GM19438 (cell line): ENCODE results near the gene PPM1H.
"Not testable (repeated sequence)": the region's sequence is repeated elsewhere in the genome, so short reads cannot be mapped to it uniquely, and the experiment has no call there.

Experiments used
- ATAC-seq: cut with Tn5 transposase; IDR thresholded peaks from one replicate; pipeline ENCODE4 v1.9.1; 2021; ENCODE audit warnings: low read depth; ENCODE audit not compliant: unreplicated experiment

The PPM1H gene

DNA sequence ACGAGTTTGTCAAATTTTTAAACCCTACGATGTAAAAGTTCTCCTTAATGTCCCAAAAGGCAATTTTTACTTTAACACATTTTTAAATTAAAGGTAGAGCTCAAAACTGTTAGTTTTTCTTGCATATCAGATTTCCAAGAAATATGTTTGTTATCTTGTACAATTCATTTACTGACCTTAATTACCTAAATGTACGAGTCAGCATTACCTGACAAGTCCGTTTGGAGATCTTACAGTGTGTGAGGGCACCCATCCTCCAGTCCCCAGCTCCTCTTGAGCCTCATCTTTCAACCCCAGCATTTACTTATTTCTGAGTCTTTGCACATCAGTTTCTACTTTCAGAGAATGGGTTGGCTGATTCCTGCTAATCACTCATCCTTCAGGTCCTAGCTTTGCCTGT is 23.7 kb downstream of the PPM1H start:
- no peak for ATAC-seq

DNA sequence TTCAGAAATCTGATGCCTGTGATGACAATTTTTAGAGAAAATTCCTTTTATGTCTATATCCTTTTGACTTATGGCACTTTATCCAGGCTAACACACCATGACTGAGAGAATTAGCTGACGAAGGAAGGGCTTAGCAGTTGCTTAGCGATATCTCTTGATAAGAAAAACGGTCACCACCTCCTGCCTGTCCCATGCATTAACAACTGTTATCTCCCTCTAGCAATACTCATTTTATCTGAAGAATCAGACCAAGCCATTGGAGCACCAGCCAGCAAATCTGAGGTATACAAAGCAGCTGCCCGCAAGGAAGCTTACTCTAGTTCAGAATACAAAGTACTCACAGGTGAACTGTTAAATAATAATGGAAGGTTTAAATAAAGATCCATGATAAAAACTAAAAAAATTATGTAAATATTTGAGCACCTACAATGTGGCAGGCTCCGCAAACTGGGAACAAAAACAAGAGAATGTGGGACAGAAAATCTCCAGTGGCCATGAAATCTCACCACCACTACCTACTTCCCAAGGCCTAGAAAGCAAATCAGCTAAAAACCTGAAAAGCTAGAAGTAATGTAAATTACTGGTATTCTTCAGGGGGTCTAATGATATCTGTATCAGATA is 24.3 kb downstream of the PPM1H start:
- no peak for ATAC-seq

DNA sequence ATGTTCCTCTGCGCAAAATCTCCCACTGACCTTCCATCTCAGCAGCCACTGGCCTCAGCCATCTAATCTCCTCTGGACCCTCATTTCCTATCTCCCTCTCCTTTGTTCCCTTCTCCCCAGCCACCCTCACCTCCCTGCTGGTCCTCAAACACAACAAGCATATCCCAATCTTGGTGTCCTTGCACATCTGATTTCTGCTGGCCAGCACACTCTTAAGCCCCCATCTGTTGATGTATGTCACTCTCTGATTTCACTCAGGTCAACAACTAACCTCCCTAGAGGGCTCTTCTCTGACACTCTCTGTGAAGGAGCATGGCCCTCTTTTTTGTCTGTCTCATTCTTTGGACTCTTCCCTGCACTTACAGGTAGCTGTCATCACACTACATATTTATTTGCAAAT is 25.6 kb downstream of the PPM1H start:
- no peak for ATAC-seq

DNA sequence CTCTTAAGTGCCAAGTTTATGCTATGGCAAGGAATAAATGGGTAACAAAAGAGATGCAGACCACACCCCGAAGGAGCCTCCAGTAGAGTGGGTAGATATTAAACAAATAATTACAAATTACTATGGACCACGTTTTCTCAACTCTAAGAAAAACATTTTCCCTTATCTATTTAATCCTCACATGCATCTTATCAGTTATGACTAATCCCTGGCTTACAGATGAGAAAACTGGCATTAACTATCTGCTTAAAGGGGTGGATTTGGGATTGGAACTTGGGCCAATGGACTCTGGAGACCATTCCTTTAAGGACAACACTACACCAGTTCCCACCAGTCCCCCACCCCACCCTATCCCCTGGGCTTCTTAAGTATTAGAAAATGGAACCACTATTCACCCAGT is 26.3 kb downstream of the PPM1H start:
- ATAC-seq = no peak

DNA sequence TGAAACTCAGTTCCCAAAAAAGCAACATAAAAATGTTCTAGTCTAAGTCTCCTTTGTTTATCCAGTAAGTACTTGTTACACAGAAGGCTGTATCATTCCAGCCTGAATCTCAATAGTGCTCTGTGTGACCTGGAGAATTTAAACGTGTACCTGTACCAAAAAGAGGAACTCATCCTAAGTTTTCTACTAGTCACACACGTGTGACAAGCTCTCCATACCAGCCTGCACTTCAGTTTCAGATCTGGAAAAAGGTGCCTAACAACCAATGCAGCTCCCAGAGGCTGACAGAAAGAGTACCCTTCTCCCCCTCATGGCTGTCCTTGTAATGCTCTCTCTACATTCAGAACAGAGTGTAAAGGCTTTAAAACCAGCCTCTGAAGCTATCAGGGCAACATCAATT is 27.4 kb downstream of the PPM1H start:
- ATAC-seq = no peak

DNA sequence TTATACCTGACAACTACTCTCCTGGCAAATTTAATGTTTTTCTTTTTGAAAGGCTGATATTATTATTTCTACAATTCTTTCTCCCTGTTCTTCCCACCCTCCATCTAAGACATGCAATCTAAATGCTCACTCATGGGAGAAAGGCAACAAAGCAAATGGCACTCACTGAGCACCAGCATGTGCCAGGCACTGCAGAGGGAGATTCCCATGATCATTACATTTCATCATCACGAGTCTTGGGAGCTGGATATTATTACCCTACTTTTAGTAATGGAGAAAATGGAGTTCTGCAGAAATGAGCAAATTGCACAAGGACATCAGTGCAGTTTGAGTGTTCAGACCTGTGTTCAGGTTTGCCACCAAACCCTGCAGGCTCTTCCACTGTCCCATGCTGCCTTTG is 27.9 kb downstream of the PPM1H start:
- ATAC-seq = no peak

DNA sequence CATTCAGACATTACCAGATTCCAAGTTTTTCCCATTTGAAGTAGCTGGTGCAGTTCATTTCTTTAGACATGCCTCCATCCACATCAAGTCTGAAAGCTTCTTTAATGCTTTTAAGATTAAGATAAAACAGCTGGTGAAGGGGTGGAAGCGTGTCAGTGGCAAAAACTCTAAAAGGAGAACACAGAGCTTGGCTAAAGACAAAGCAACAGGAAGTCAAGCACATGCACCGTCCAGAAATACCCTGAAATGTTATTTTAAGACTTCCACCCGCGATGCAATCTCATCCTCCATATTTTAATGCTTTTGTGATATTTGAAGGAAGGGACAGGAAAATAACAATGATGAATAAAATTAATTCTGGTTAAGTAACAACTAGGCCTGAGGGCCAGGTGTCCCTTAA is 31.8 kb downstream of the PPM1H start:
- no peak for ATAC-seq

DNA sequence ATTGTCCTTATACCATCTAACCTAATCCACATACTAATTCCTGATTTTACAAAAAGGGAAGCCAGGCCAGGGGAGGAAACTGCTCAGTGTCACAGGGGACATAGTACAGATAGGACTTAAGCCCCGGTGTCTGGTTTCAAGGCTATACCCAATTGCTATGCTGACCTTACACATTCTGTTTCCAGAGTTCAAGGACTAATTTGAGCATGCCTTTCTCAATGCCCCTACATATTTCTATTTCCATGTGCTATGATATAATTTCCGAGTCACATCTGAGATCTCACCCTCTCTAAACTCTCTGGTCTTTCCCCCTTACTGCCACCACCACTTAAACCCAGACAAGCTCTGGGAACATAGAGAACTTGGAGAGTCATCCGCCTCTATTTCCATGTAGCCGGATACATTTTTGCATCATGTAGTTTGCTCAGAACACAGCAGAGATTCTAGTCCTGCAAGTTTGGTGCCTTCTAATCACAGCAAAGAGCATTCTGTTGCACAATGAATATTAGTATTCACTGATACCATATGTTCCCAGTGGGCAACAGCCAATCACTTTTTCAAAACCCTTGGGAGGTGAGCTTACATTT is 34.2 kb downstream of the PPM1H start:
- no peak for ATAC-seq

DNA sequence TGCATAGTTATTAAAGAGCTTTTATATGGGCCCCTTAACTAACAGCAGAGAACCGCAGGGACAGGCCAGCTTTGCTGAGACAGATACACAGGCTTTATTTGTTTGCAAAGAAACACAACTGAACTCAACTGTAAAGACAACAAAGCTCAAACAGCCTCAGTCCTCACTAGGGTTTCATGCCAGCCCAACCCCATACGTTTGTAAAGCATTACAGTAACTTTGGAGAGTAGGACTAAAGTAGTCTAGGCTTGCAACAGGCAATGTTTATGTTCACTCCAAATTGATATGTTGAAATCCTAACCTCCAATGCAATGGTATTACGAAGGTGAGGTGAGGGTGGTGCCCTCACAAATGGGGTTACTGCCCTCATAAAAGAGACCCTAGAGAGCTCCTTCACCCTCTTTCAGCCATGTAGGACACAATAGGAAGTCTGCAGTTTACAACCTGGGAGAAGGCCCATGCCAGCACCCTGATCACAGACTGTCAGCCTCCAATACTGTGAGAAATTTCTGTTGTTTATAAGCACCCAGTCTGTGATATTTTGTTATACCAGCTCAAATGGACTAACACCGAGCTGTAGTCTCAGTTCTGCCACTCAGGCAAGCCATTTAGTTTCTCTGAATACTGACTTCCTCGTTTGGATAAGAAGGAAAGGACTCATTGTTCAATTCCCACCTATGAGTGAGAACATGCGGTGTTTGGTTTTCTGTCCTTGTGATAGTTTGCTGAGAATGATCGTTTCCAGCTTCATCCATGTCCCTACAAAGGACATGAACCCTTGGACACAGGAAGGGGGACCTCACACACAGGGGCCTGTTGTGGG is 35.2 kb downstream of the PPM1H start:
- ATAC-seq = no peak

DNA sequence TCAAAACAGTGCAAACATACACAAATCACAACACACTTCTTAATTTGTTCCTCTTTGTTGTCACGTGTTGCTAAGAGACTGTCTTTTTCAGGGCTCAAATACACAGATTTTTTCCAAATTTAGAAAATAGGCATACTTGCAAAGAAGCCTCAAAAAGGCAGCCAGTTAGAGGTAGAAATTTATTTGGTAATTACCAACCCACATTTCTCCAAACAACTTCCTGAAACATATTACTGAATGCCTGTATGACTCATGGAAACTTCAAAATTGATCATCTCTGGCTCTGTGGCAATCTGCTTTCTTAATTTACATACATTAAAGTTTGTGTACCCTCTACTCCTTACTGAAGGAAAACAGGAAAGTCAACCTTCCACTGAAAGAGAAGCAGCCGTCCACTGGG is 36.4 kb downstream of the PPM1H start:
- no peak for ATAC-seq

DNA sequence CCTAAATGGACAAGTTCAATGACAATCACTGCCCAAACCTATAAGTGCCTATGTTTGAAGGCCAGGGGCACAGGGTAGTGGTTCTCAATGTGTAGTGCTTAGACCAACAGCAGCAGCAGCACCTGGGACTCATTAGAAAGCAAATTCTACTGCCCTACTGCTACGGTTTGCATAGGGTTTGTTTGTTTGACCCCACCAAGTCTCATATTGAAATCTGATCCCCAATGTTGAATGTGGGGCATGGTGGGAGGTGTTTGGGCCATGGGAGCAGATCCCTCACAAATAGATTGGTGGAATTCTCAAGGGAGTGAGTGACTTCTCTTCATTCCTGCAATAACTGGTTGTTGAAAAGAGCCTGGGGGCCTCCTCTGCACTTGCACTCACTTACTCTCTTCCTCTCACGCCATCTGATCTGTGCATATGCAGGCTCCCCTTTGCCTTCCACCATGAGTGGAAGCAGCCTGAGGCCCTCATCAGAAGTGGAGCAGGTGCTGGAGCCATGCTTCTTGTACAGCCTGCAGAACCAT is 39.5 kb downstream of the PPM1H start:
- ATAC-seq = no peak

DNA sequence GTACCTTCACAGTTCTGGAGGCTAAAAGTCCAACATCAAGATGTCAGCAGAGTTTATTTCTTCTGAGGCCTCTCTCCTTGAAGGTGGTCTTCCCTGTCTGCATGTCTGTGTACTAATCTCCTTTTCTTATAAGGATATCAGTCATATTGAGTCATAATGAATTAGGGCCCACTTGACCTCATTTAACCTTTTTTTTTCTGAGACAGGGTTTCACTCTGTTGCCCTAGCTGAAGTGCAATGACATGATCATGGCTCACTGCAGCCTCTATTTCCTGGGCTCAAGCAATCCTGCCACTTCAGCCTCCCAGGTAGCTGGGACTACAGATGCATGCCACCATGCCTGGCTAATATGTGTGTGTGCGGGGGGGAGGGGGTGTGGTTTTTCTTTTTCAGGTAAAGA is 41.7 kb downstream of the PPM1H start:
- ATAC-seq = no peak

DNA sequence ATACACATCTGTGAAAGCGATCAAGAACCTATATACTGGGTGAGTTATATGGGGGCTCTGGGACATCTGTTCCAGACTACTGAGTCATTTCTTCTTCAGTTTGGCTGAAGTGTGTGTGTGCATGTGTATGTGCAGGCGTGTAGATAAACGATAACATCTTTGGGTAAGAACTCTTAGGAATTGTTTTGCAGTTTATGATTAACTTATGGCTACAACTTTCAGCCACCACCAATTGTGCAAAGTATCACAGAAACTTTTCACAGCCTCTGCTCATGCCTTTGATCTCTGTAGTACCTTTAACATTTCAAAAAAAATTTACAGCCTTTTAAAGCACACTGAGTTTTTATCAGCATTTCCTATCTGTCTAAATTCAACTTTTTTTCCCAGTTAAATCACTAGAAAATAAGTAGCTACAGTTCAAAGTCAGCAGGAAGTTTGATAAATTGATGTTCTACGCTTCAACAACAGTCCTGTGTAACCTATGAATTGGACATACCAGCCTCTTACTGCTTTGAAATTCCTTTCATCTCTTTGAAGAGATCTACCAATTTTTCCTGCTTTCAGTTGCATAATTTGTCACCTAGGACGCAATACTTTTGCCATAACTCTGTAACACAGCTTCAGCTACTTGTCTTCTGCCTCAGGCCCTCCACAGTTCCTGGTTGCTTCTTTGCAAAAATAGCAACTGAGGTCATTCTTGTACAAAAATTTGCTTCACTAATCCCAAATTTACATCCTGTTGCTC is 43.0 kb downstream of the PPM1H start:
- no peak for ATAC-seq

DNA sequence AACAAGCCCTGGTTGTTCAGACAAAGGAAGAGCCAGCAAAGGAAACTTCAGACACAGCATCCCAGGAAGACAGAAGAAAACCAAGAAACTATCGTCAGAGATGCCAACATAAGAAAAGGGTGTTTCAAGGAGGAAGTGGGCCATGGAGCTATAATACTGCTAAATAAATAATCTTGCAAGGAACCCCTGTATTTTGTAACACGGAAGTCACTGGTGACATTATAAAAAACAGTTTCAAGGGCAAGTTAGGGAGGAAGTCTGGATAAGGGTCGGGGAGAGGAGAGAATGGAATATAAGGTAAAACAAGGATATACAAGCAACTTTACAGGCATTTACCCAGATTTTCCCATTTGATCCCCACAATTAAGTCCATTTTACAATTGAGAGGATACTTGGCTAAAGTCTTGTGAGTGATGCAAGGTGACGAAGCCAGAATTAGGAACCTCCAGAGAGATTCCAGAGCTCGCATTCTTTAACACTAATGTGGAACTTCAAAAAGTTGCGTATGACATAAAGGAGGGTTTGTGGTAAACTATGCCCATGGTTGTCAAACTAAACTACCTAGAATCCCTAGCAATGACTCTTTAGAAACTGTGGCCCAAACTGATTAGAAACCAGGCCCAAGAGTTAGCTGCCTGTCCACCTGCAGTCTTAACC is 46.4 kb downstream of the PPM1H start:
- no peak for ATAC-seq

DNA sequence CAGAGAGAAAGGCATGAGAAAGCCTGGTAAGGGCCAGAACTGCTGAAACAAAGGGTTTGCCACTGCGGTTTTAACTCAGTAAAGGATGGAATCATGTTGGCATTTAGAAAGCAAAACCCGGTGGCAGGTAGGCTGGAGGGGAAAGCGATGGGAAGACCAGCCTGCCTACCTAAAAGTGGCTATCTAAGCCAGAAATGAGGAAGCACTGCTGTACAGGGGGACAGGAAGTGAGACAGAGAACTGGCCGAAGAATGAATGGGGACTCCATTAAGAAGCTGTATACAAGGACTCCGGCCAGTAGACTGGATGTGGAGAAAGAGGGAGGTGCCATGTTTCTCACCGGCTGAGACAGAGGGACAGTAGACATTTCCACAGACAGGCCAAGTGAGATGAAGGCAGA is 48.2 kb downstream of the PPM1H start:
- ATAC-seq = no peak

DNA sequence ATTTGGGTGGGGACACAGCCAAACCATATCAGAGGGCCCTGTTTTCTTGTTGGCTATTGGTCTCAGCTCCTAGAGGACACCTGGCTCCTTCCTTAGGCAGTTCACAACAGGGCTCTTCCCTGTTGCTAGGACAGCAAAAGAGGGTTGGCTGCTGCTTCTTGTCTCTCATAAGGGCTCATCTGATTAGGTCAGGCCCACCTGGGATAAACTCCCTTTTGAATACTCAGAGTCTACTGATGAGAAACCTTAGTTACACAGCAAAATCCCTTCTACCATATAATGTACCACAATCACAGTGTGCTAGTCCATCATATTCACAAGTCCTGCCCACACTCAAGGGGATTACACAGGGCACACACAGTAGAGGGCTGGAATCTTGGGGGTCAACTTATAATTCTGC is 49.7 kb downstream of the PPM1H start:
- ATAC-seq = no peak

DNA sequence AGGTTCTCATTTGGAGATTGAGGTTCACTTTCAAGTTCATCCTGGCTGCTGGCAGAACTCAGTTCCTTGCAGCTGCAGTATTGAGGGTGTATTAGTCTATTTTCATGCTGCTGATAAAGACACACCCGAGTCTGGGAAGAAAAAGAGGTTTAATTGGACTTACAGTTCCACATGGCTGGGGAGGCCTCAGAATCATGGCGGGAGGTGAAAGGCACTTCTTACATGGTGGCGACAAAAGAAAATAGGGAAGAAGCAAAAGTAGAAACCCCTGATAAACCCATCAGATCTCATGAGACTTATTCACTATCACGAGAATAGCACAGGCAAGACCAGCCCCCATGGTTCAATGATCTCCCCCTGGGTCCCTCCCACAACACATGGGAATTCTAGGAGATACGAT is 50.1 kb downstream of the PPM1H start:
- not testable (repeated sequence) for ATAC-seq

DNA sequence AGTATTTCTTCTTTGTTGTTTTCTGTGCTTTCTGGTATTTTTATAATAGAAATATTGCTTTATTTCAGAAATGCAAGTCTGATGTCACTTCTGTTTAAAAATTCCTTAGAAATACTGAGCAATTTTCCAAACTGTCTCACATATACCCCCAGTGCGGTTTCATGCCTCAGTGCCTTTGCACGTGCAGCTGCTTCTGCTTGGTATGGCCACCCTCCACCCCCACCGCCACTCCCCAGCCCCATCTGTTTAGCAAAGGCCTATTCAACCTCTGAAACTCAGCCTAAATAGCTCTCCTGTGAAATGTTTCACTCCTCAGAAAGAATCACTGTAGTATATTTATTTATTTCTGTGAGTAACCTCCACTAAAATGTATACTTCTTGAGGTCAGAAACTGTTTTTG is 52.3 kb downstream of the PPM1H start:
- no peak for ATAC-seq

DNA sequence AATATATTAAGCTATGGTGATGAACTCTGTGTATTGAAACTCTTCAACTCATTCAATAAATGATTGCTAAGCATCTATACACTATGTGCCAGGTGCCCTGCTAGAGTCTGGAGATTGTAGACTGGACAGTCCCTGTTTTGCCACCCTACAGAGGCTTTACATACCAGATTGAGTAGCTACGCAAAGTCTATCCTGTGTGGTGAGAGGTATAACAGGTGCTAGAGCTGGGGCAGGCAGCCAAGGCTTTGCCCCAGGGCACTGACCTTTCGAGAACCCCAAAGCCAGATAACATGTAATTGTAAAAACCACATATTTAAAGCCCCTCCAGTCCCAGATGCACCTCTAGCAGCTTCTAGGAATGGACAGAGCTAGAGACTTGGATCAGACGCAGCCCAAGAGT is 52.8 kb downstream of the PPM1H start:
- no peak for ATAC-seq

DNA sequence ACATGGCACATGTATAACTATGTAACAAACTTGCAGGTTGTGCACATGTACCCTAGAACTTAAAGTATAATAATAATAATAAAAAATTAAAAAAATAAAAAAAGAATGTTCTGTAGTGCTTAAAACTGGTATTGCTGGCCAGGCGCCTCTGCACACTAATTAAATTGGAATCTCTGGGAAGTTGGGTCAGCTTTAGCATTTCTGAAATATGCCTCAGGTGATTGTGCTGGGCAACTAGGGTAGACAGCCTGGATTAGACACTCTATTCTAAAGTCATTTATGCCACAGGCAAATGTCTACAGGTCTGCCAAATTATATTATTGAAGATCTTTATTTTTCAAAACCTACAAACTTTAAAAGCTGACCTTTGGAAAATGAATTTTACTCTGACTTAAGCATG is 55.3 kb downstream of the PPM1H start:
- no peak for ATAC-seq

DNA sequence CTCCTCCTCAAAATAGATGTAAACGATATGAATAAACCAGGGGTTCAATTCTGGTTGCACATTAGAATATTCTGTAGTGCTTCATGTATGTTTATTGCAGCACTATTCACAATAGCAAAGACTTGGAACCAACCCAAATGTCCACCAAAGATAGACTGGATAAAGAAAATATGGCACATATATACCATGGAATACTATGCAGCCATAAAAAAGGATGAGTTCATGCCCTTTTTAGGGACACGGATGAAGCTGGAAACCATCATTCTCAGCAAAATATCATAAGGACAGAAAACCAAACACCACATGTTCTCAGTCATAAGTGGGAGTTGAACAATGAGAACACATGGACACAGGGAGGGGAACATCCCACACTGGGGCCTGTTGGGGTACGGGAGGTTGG is 55.7 kb downstream of the PPM1H start:
- not testable (repeated sequence) for ATAC-seq
